Neural crest cell (in vitro differentiated cells): ENCODE data around the gene DYNC1LI1. TPM values are rescaled to one million over a fixed set of nuclear protein-coding genes. Genes with fewer than 3 reads are reported as not detected.
A peak's percentile ranks its signal among the peaks of the same experiment; 100 is the strongest.

Experiments
- DNase-seq: peaks from one replicate; pipeline ENCODE4 v3.0.0; 2021; ENCODE audit warnings: low read depth, mixed read lengths, low spot score
- H3K27ac Mint-ChIP-seq: one replicate; pipeline ENCODE4 v1.8.0; 2021; ENCODE audit warnings: mild to moderate bottlenecking, mixed read lengths; ENCODE audit not compliant: unreplicated experiment
- H3K27me3 Mint-ChIP-seq: 2 replicates; pipeline ENCODE4 v1.8.0; 2021; ENCODE audit warnings: low read depth, mild to moderate bottlenecking, mixed read lengths
- H3K36me3 Mint-ChIP-seq: 2 replicates; pipeline ENCODE4 v1.8.0; 2021; ENCODE audit warnings: low read depth, mild to moderate bottlenecking, mixed read lengths
- H3K4me1 Mint-ChIP-seq: 2 replicates; pipeline ENCODE4 v1.8.0; 2021; ENCODE audit warnings: mixed read lengths
- H3K4me3 Mint-ChIP-seq: one replicate; pipeline ENCODE4 v1.8.0; 2021; ENCODE audit warnings: mild to moderate bottlenecking, mixed read lengths
- H3K9me3 Mint-ChIP-seq: 2 replicates; pipeline ENCODE4 v1.8.0; 2021; ENCODE audit warnings: mixed read lengths
- CTCF ChIP-seq: fragments of 200-600 bp; sonication (generic); conservative IDR thresholded peaks from 2 replicates; pipeline ENCODE4 v1.5.0; 2021; ENCODE audit warnings: antibody characterized with exemption, mild to moderate bottlenecking
- total RNA-seq: library from RNA; stranded (reverse); gene quantifications from 2 replicates; pipeline ENCODE4 v1.2.1, GENCODE V29; 2021

Gene DYNC1LI1
- total RNA-seq, 1 donor from 2014 or later = 58.7 TPM

GRCh38 chr3:32502118-32502945 lies 68.3 kb downstream of the DYNC1LI1 start, which contains the start of gene CMTM6:
TSS of gene CMTM6 (minus strand) at chr3:32502852. CDS start at chr3:32502745, 107 bp downstream.
- Mint-ChIP-seq H3K27me3 (no peaks in the 10 kb centered on the region), H3K36me3 (no peaks in the 10 kb centered on the region)
- no peak for TF ChIP-seq CTCF

GRCh38 chr3:32501783-32502117 lies 68.9 kb downstream of the DYNC1LI1 start:
- no peaks in the 10 kb centered on the region for H3K27me3 Mint-ChIP-seq
- no peak for TF ChIP-seq CTCF
- H3K36me3 Mint-ChIP-seq = peaks cover under 1% of the 10 kb centered on the region
- peak overlapping the region; percentile 98 for H3K4me3 Mint-ChIP-seq
- peak overlapping the region; percentile 95 for H3K27ac Mint-ChIP-seq
- H3K9me3 Mint-ChIP-seq = no peaks in the 10 kb centered on the region
- H3K4me1 Mint-ChIP-seq = peaks cover 36% of the 10 kb centered on the region
- DNase-seq = no peak

More at GRCh38 chr3:32502118-32502945, 68.3 kb downstream of the DYNC1LI1 start, which contains the start of gene CMTM6:
- Mint-ChIP-seq H3K9me3 (no peaks in the 10 kb centered on the region), H3K4me1 (peaks cover 36% of the 10 kb centered on the region), H3K27ac (peak within 1 kb of the TSS; percentile 95), H3K4me3 (peak within 1 kb of the TSS; percentile 98)
- DNase-seq = peak; percentile 60

- H3K27ac Mint-ChIP-seq = no peak overlapping the region
These were observed 69.5 kb downstream of the DYNC1LI1 start for GRCh38 chr3:32500880-32501782.

GRCh38 chr3:32500231-32500630 lies 70.4 kb downstream of the DYNC1LI1 start:
- H3K4me1 Mint-ChIP-seq = peaks cover 39% of the 10 kb centered on the region
- H3K27me3 Mint-ChIP-seq = no peaks in the 10 kb centered on the region
- peaks cover 4% of the 10 kb centered on the region for H3K36me3 Mint-ChIP-seq
- H3K9me3 Mint-ChIP-seq = no peaks in the 10 kb centered on the region
- no peak overlapping the region for H3K27ac Mint-ChIP-seq
- no peak for DNase-seq
- TF ChIP-seq CTCF = no peak
- peak overlapping the region; percentile 98 for H3K4me3 Mint-ChIP-seq

More at GRCh38 chr3:32500880-32501782, 69.5 kb downstream of the DYNC1LI1 start:
- H3K9me3 Mint-ChIP-seq = no peaks in the 10 kb centered on the region
- peaks cover 39% of the 10 kb centered on the region for H3K4me1 Mint-ChIP-seq
- H3K27me3 Mint-ChIP-seq = no peaks in the 10 kb centered on the region
- peak overlapping the region; percentile 98 for H3K4me3 Mint-ChIP-seq
- peaks cover 4% of the 10 kb centered on the region for H3K36me3 Mint-ChIP-seq
- TF ChIP-seq CTCF = no peak
- no peak for DNase-seq

- H3K36me3 Mint-ChIP-seq = peaks cover 4% of the 10 kb centered on the region
- H3K4me3 Mint-ChIP-seq = peak overlapping the region; percentile 58
- H3K27me3 Mint-ChIP-seq = no peaks in the 10 kb centered on the region
- H3K9me3 Mint-ChIP-seq = no peaks in the 10 kb centered on the region
- DNase-seq = no peak
- no peak overlapping the region for H3K27ac Mint-ChIP-seq
- peaks cover 39% of the 10 kb centered on the region for H3K4me1 Mint-ChIP-seq
- TF ChIP-seq CTCF = no peak
These were observed 71.1 kb downstream of the DYNC1LI1 start for GRCh38 chr3:32499585-32499984.
